ENCODE measurements around the gene GSTK1. TPM values are rescaled to one million over a fixed set of nuclear protein-coding genes. Genes with fewer than 3 reads are reported as not detected.

Gene GSTK1
- total and polyA plus RNA-seq, 2 of the 8 experiments (the other 6 are each of a cell fraction or from before 2014, with no cell fraction given), result 25.5 to 32.5 TPM

- TF ChIP-seq ATF2 (IDR thresholded peaks at IDR 0.05; ENCODE audit: low read length) (no peak), SP2 (IDR thresholded peaks at IDR 0.05; ENCODE audit: low read length) (no peak), USF2 (IDR thresholded peaks at IDR 0.05; ENCODE audit: low read length) (no peak), BCL11A (IDR thresholded peaks at IDR 0.05; ENCODE audit: low read depth in 2 of 2, low read length in 2 of 2) (no peak), ASH2L (IDR thresholded peaks at IDR 0.05; ENCODE audit: low read length) (peak; percentile 63), FOSL1 (IDR thresholded peaks at IDR 0.05; ENCODE audit: insufficient read depth, low read depth, low read length) (no peak), CBX5 (IDR thresholded peaks at IDR 0.05; ENCODE audit: low read depth, low read length) (no peak), EGR1 (IDR thresholded peaks at IDR 0.05; ENCODE audit: borderline replicate concordance, low read depth, low read length) (no peak), EP300 (IDR thresholded peaks at IDR 0.05; ENCODE audit: borderline replicate concordance in 1 of 2, low read depth in 2 of 2, low read length in 2 of 2) (no peak), TCF12 (IDR thresholded peaks at IDR 0.05; ENCODE audit: low read depth, low read length) (no peak), TAF7 (optimal IDR thresholded peaks at IDR 0.05; ENCODE audit: borderline replicate concordance, low read depth, low read length) (no peak), ATF3 (IDR thresholded peaks at IDR 0.05; ENCODE audit: insufficient read depth, low read depth, low read length) (no peak), POLR2AphosphoS5 (IDR thresholded peaks at IDR 0.05; ENCODE audit: low read depth, low read length) (no peak), CEBPB (IDR thresholded peaks at IDR 0.05; ENCODE audit: low read depth, low read length) (no peak), SRF (IDR thresholded peaks at IDR 0.05; ENCODE audit: low read depth, low read length) (no peak), MAFK (IDR thresholded peaks at IDR 0.05; ENCODE audit: low read depth, low read length) (no peak), SIX5 (IDR thresholded peaks at IDR 0.05; ENCODE audit: low read depth, low read length) (no peak), GABPA (IDR thresholded peaks at IDR 0.05; ENCODE audit: borderline replicate concordance, insufficient read depth, low read length) (no peak; the same call in 1 of the 2 replicates), PHF8 (conservative IDR thresholded peaks at IDR 0.05; ENCODE audit: low read depth, low read length) (peak; percentile 53; the same call in 1 of the 2 replicates), CTBP2 (IDR thresholded peaks at IDR 0.05; ENCODE audit: borderline replicate concordance, insufficient read depth, insufficient read length, low read length) (no peak), SIRT6 (IDR thresholded peaks at IDR 0.05; ENCODE audit: low read length) (no peak)
Observed at GRCh38 chr7:143263266-143264195, at the start of gene GSTK1 (continued).
